IPS-18a (cell line): ENCODE data around the gene GLYAT.

Source experiments
- H3K27ac ChIP-seq: one replicate; pipeline ENCODE4 v1.5.1; 2013; ENCODE audit warnings: low read length
- H3K27me3 ChIP-seq: one replicate; pipeline ENCODE4 v1.6.1; 2013; ENCODE audit warnings: mild to moderate bottlenecking, low read length; ENCODE audit not compliant: control insufficient read depth, insufficient read depth
- H3K36me3 ChIP-seq: one replicate; pipeline ENCODE4 v1.6.1; 2013; ENCODE audit warnings: low read depth, low read length; ENCODE audit not compliant: control insufficient read depth
- H3K4me1 ChIP-seq: one replicate; pipeline ENCODE4 v1.6.1; 2013; ENCODE audit warnings: low read depth, low read length; ENCODE audit not compliant: control insufficient read depth
- H3K4me3 ChIP-seq: one replicate; pipeline ENCODE4 v1.5.1; 2013; ENCODE audit warnings: low read length
- H3K9ac ChIP-seq: one replicate; pipeline ENCODE4 v1.6.1; 2013; ENCODE audit warnings: mild to moderate bottlenecking, low read length, moderate library complexity
- H3K9me3 ChIP-seq: one replicate; pipeline ENCODE4 v1.6.1; 2013; ENCODE audit warnings: low read depth, low read length; ENCODE audit not compliant: control insufficient read depth

The GLYAT gene, protein sequence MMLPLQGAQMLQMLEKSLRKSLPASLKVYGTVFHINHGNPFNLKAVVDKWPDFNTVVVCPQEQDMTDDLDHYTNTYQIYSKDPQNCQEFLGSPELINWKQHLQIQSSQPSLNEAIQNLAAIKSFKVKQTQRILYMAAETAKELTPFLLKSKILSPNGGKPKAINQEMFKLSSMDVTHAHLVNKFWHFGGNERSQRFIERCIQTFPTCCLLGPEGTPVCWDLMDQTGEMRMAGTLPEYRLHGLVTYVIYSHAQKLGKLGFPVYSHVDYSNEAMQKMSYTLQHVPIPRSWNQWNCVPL

DNA sequence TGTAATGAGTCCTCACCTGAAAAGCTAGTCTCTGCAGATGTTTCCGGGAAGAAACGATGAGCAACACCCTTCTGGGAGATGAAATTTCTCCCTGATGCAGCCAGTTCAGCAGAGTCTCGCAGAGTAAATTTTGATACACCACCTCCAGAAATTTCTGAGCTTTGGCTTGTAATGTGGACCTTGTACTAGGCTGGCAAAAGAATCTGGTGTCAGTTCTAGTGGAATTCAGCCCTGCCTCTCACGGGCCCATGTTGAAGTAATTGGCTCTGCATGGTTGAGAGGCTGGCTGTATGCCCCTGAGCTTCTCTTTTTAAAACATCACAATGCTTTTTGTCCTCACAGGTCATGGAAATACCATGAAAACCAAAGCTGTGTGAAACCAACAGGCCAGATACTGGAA, at the start of gene GLYAT:
GLYAT (minus strand) TSS at position 125 of the 400 bp plus-strand sequence. CDS start 7,447 bp downstream, outside the sequence.
- H3K27ac ChIP-seq = no peak within 1 kb of the TSS
- peaks cover 66% of the 10 kb centered on the region for H3K9me3 ChIP-seq
- no peaks in the 10 kb centered on the region for H3K4me1 ChIP-seq
- H3K4me3 ChIP-seq = no peak within 1 kb of the TSS
- H3K27me3 ChIP-seq = no peaks in the 10 kb centered on the region
- H3K36me3 ChIP-seq = no peaks in the 10 kb centered on the region
- no peak within 1 kb of the TSS for H3K9ac ChIP-seq

DNA sequence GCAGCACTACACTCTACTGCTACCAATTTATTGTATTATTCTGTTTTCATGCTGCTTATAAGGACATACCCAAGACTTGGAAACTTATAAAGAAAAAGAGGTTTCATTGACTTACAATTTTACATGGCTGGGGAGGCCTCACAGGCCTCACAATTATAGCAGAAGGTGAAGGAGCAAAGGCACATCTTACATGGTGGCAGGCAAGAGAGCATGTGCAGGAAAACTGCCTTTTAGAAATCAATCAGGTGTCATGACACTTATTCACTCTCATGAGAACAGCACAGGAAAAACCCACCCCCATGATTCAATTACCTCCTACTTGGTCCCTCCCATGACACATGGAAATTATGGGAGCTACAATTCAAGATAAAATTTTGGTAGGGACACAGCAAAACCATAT, 49.6 kb upstream of the GLYAT start:
- no peaks in the 10 kb centered on the region for H3K27me3 ChIP-seq
- H3K9me3 ChIP-seq = peaks cover 43% of the 10 kb centered on the region
- no peaks in the 10 kb centered on the region for H3K4me1 ChIP-seq

DNA sequence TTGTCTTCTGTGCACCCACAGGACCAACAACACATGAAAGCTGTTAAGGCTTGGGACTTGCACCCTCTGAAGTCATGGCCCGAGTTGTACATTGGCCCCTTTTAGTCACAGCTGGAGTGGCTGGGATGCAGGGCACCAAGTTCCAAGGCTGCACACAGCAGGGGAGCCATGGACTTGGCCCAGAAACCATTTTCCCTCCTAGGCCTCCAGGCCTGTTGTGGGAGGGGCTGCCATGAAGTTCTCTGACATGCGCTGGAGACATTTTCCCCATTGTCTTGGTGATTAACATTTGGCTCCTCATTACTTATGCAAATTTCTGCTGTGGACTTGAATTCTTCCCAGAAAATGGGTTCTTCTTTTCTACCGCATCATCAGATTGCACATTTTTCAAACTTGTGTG, 48.8 kb upstream of the GLYAT start:
- H3K9me3 ChIP-seq = peaks cover 43% of the 10 kb centered on the region
- no peak overlapping the region for H3K9ac ChIP-seq
- no peaks in the 10 kb centered on the region for H3K36me3 ChIP-seq

More for the DNA sequence above, 49.6 kb upstream of the GLYAT start:
- Histone ChIP-seq H3K36me3 (no peaks in the 10 kb centered on the region), H3K27ac (no peak overlapping the region), H3K4me3 (no peak overlapping the region), H3K9ac (no peak overlapping the region)

DNA sequence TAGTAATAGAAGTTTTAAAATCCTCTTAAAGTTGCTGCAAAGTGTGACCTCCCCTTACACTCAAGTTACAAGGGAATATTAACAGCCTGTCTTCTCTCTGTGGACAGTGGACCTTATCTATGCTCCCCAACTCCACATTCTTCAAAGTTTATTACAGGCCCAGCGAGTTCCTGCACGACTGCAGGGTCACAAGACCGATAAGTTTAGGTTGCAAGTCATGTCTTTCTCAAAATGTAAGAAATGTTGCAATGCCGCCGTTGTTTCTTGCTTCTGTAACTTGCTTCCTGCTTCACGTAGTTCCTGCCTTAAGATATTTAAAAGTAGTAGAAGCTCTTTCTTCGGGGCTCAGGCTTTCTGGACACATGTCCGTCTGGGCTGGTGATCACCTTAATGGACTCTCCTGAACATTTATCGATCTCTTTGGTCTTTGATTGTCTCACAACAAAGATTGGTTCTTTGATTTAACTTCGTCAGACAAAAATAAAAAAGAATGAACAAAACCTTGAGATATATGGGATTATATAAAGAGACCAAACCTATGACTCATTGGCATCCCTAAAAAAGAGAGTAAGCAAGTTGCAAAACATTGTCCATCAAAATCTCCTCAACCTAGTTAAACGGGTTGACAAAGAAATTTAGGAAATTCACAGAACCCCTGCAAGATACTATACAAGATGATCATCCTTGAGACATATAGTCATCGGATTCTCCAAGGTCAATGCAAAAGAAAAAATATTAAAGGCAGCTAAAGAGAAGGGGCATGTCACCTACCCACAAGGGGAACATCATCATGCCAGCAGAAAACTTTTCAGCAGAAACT, 45.4 kb upstream of the GLYAT start:
- Histone ChIP-seq H3K4me1 (no peaks in the 10 kb centered on the region), H3K27me3 (no peaks in the 10 kb centered on the region), H3K27ac (no peak overlapping the region), H3K9me3 (peaks cover 49% of the 10 kb centered on the region), H3K36me3 (no peaks in the 10 kb centered on the region), H3K9ac (no peak overlapping the region), H3K4me3 (no peak overlapping the region)

More for the DNA sequence above, 48.8 kb upstream of the GLYAT start:
- H3K4me3 ChIP-seq = no peak overlapping the region
- no peaks in the 10 kb centered on the region for H3K27me3 ChIP-seq
- H3K4me1 ChIP-seq = no peaks in the 10 kb centered on the region
- no peak overlapping the region for H3K27ac ChIP-seq

DNA sequence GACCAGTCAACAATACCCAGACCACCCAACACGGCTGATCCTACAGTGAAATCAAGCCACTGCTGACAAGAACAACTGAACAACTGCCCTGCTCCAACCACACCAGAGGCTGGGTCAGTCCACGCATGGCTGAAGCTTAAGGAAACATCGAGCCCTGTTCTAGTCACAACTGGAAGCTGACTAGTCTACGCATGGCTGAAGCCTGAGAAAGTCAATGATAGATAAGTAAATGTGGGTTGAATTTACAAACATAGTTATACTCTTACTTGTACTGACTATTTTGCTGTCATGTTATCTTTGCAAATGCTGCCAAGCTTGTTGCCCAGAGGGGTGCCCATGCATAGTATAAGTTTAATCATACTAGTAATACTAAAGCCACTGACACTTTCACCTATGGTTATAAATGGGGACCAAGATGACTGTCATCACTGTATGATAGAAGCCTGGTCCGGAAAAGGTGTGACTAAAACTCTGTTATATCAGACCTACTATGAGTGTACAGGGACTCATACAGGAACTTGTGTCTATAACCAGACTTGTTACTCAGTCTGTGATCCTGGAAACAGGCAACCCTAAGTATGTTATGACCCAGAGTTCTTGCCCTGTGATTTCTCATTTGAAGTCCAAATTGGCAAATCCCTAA, 43.4 kb upstream of the GLYAT start:
- no peak overlapping the region for H3K9ac ChIP-seq
- H3K27me3 ChIP-seq = no peaks in the 10 kb centered on the region
- H3K4me3 ChIP-seq = no peak overlapping the region
- no peaks in the 10 kb centered on the region for H3K4me1 ChIP-seq
- H3K9me3 ChIP-seq = peaks cover 43% of the 10 kb centered on the region
- no peaks in the 10 kb centered on the region for H3K36me3 ChIP-seq
- no peak overlapping the region for H3K27ac ChIP-seq

DNA sequence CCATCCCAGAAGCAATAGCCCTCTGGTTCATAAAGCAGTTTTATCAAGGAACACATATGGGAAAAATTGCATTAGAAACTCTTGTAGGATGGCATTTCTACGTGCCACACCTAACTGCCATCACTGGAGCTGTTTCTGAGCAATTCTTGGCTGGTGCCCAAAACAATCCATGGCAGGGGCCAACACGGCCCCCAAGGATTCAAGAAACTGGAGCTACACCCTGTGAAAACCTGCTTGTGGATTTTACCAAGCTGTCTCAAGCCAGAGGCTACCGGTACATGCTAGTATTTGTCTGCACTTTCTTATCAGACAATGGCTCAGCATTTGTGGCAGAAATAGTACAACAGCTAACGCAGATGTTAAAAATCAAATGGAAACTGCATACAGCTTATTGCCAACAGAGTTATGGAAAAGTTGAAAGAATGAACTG, 42.4 kb upstream of the GLYAT start:
- H3K36me3 ChIP-seq = no peaks in the 10 kb centered on the region
- no peaks in the 10 kb centered on the region for H3K27me3 ChIP-seq
- peaks cover 33% of the 10 kb centered on the region for H3K9me3 ChIP-seq
- no peaks in the 10 kb centered on the region for H3K4me1 ChIP-seq
- H3K27ac ChIP-seq = no peak overlapping the region
- H3K4me3 ChIP-seq = no peak overlapping the region
- no peak overlapping the region for H3K9ac ChIP-seq

DNA sequence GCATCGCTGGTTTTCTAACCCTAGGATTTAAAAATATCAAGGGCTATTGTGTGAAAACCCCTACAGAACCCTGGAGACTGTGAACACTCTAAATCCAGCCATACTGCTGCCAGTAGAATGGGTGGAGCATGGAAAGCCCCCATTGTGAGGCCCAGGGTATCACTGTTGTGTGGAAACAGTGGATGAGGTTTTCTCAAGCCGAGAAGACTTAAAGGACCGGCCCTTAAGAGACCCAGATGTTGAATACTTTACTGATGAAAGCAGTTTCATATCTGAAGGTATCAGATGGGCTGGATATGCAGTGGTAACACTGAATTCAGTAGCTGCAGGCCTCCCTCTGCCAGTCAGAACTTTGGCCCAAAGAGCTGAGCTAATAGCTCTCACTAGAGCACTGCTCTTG, 41.6 kb upstream of the GLYAT start:
- no peak overlapping the region for H3K4me3 ChIP-seq

DNA sequence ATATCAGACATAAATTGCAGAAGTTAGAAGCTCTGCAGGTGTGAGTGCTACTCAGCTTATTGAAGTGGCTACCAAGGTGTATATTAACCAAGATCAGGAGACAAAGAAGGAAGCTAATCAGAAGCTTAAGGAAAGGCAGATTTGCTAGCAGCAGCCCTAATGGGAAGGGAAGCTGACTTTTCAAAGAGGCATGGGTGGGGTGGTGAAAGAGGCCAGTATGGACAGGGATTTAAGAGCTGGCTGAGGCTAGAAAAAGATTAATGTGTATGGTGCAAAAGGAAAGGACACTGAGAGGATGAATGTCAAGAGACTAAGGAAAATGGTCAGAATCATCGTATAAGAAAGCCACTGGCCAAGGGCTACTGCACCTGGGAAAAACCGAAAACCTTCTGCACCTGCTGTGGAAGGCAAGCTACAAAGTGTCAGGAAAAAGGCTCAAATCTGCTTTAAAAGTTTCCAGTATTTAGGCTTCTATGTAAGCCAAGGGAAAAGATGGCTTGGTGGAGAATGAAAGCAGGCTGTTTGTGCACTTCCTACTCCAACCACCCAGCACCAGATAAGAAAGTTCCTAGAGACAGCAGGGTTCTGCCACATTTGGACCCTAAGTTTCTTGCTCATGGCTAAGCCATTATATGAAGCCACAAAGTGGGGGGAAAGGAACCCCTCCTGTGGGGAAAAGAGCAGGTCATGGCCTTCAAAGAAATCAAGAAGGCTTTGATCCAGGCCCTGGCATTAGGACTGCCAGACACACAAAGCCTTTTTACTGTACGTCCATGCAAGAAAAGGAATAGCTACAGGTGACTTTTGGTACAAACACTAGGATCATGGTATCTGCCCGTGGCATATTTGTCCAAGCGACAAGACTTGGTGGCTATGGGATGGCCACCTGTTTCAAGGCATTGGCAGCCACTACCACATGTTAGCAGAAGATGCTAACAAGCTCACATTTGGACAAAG, 40.9 kb upstream of the GLYAT start:
- H3K4me3 ChIP-seq = no peak overlapping the region
- no peaks in the 10 kb centered on the region for H3K4me1 ChIP-seq
- H3K27me3 ChIP-seq = no peaks in the 10 kb centered on the region
- H3K36me3 ChIP-seq = no peaks in the 10 kb centered on the region
- no peak overlapping the region for H3K27ac ChIP-seq
- H3K9me3 ChIP-seq = peaks cover 28% of the 10 kb centered on the region
- H3K9ac ChIP-seq = no peak overlapping the region

More for the DNA sequence above, 41.6 kb upstream of the GLYAT start:
- no peaks in the 10 kb centered on the region for H3K27me3 ChIP-seq
- H3K27ac ChIP-seq = no peak overlapping the region
- no peaks in the 10 kb centered on the region for H3K4me1 ChIP-seq
- no peak overlapping the region for H3K9ac ChIP-seq
- H3K9me3 ChIP-seq = peaks cover 25% of the 10 kb centered on the region
- H3K36me3 ChIP-seq = no peaks in the 10 kb centered on the region

DNA sequence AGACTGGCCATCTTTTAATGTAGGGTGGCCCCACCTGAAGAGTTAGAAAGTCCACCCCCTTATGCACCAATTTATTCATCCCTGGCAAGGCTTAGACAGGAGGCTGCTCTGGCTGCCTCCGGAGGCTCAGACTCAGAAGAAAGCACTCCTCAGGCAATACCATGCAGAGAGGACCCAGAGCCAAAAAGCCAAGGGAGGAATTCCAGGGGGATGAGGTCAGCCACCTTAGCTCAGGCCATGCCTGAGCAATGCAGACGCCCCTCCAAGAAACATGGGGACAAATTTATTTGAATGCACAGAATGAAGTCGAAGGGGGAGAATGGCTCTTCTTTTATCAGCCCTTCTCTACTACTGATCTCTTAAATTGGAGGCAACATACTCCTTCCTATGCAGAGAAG, 39.7 kb upstream of the GLYAT start:
- H3K9ac ChIP-seq = no peak overlapping the region
- no peak overlapping the region for H3K4me3 ChIP-seq
- no peaks in the 10 kb centered on the region for H3K27me3 ChIP-seq
- no peaks in the 10 kb centered on the region for H3K4me1 ChIP-seq
- H3K36me3 ChIP-seq = no peaks in the 10 kb centered on the region
- peaks cover 31% of the 10 kb centered on the region for H3K9me3 ChIP-seq
- H3K27ac ChIP-seq = no peak overlapping the region

DNA sequence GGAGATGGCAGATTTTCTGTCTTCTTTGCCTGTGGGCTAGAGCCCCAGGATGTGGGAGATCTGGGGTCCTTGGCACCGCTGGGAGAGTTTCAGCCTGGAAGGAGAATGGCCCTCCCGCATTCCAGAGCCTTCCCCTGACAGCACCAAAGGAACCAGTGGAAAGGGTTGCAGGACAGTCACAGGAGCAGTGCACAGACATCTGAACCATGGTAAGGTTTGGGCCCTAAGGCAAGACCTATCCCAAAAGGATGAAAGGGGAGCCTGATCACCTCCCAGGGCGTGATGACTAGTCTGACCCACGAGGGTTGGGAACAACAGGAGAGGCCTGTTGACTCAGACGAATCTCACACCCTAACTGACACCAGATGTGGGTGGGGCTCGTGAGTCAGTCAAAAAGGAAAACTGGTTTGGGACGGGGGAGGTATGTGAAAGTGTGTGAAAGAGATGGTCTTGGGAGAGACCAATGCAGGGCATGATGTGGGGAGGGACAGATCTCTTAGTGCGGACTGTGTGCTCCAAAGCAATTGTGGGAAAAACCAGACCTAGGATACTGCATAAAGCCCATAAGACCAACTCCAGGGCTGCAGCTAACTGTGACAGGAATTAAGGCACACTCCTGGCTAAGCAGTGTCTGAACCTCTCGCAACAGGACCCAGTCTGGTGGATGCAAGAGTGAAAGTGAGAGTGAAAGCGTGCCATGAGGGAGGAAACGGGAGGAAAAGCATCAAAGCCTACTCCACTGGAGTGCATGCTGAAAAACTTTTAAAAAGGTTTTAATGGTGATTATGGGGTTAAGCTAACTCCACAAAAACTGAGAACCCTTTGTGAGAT, 39.1 kb upstream of the GLYAT start:
- no peak overlapping the region for H3K4me3 ChIP-seq
- H3K9ac ChIP-seq = no peak overlapping the region
- H3K27me3 ChIP-seq = no peaks in the 10 kb centered on the region
- peaks cover 36% of the 10 kb centered on the region for H3K9me3 ChIP-seq
- no peak overlapping the region for H3K27ac ChIP-seq
- H3K4me1 ChIP-seq = no peaks in the 10 kb centered on the region
- no peaks in the 10 kb centered on the region for H3K36me3 ChIP-seq
